ENCODE data around the gene EXOC3. TPM values are rescaled to one million over a fixed set of nuclear protein-coding genes. Genes with fewer than 3 reads are reported as not detected.
"Not testable (repeated sequence)": the region's sequence is repeated elsewhere in the genome, so short reads cannot be mapped to it uniquely, and the experiment has no call there.

EXOC3 gene
- total RNA-seq, 1 experiment from 2014 or later: 16.7 TPM

GRCh38 chr5:465591-466403 is 22.8 kb downstream of the EXOC3 start:
- DNase-seq (ENCODE audit: low spot score): no peak
- in situ Hi-C loops (cut with HindIII; ENCODE audit: low sequenced_read_pairs): no loop called here

DNA sequence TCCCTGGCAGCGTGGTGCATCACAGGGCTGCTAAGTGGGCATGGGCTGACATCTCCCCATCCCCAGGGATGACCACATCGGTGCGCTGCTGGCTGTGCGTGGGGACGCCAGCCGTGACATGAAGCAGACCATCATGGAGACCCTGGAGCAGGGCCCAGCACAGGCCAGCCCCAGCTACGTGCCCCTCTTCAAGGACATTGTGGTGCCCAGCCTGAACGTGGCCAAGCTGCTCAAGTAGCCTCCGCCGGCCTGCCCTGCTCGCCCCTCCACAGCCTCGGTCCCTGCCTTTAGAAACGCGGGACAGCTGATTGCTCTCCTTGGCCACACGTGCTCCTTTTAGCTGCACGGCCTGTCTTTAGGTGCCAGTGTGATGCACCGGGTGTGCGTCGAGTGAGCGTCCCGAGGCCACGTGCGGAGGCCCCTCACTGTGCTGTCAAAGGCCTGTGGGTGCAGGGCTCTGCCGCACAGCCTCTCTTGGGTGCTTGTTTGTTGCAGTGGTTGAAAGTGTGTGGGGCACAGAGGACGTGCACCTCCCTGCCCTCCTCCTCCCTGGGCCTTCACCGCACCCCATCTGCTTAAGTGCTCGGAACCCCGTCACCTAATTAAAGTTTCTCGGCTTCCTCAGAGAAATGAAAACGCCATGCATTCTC is 23.8 kb downstream of the EXOC3 start:
- in situ Hi-C loops (cut with HindIII; ENCODE audit: low sequenced_read_pairs): no loop called here
- DNase-seq (ENCODE audit: low spot score): no peak

GRCh38 chr5:468401-468800 is 25.4 kb downstream of the EXOC3 start:
- DNase-seq (ENCODE audit: low spot score): no peak

GRCh38 chr5:469752-470483 is 26.9 kb downstream of the EXOC3 start:
- DNase-seq (ENCODE audit: low spot score): no peak
- in situ Hi-C loops (cut with HindIII; ENCODE audit: low sequenced_read_pairs): no loop called here

More at GRCh38 chr5:468401-468800, 25.4 kb downstream of the EXOC3 start:
- in situ Hi-C loops (cut with HindIII; ENCODE audit: low sequenced_read_pairs): no loop called here

GRCh38 chr5:470961-471749 is 28.2 kb downstream of the EXOC3 start:
- DNase-seq (ENCODE audit: low spot score): no peak
- in situ Hi-C loops (cut with HindIII; ENCODE audit: low sequenced_read_pairs): no loop called here

- DNase-seq (ENCODE audit: low spot score): peak; percentile 4
- in situ Hi-C loops (cut with HindIII; ENCODE audit: low sequenced_read_pairs): no loop called here
These were observed 28.7 kb downstream of the EXOC3 start for GRCh38 chr5:471750-472058.

DNA sequence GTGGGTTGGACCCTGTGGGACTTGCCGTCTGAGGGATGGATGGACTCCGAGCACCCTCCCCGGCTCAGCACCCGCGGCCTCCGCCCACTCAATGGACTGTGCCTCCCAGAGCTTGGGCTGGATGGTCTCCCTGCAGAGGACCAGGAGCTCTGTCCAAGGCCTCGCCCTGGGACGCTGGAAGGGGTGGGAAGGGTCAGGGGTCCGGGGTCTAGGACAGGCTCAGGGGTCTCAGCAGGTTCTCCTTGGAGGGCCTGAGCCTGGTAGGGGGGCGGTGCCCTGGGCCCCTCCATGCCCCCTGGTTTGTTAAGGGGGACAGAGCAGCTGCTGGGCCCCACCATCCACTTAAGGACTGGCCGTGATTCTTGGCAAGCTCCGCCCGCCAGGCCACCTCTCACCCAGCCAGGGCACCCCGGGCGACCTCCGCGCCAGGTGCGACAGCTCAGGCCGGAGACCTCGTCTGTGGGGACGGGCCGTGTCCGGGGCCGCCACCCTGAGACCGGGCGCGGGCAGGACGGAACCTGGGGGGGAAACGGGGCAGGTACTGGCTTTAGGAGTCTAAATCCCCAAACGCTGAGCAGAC is 29.2 kb downstream of the EXOC3 start:
- DNase-seq (ENCODE audit: low spot score): peak; percentile 6

DNA sequence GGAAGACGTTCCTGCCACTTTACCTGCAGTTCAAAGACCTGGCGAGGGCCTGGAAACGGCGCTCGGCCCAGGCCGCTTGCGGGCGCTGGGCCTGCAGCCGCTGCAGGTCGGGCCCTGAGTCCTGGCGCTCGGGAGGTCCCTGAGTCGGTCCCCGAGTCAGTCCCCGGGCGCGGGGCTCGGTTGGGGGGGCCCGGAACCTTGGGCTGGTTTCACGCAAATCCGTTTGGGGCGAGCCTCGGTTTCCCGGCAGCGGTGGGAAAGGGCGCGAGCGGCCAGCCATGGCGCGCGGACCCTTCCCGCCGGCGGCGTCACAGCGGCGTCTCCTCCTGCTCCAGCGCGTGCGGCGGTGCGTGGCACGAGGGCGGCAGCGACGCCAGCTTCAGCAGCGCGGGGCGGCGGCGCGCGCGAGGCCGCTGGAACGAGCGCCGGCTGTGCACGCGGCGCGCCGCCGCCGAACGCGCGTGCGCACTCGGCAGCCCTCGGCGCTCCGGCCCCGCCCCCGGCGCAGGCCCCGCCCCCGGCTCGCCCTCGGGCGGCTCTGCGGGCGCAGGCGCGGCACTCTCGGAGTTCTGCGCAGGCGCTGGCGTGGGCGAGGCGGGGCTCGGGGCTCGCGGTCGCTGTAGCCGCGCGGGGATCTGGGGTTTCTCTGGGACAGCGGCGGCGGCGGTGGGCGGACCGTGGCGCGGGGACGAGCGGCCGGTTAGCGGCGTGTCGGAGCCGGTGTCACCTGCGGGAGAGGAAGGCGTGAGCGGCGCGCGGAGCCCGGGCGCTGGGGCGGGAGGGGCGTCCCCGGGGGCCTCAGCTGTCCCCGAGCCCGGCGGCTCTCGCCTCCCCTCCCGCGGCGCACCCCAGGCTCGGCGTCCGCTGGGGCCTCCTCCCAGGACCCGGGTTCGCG is 29.9 kb downstream of the EXOC3 start:
- in situ Hi-C loops (cut with HindIII; ENCODE audit: low sequenced_read_pairs): no loop called here
- DNase-seq (ENCODE audit: low spot score): peak; percentile 75

More for the DNA sequence above, 29.2 kb downstream of the EXOC3 start:
- in situ Hi-C loops (cut with HindIII; ENCODE audit: low sequenced_read_pairs): no loop called here

DNA sequence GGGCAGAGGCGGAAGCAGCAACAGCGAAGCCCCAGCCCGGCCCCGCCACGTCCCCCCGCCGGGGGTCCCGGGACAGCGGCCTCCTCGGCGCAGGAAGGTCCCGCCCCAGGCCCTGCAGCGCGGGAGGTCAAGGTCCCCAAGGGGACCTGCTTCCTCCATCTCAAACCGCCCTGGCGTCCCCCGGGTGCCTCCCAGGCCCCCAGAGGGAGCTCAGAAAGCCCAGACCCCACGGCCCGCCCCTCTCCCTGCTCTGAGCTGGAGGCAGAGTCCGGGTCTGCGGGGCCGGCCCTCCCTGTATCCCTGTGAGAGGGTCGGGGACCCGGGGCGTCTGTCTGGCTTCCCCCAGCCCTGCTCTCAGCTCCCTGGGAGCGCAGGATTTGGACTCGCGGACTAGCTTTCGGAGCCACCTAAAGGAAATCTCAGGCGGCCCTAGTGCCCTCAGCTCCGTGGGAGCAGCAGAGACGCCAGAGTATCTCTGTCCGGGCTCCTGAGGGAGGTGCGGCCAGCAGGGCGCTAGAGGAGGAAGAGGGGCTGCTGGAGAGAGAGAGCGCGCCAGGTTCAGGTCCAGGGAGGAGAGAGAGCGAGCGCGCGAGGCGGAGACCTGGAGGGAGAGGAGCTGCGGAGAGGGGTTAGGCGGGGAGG is 30.7 kb downstream of the EXOC3 start:
- in situ Hi-C loops (cut with HindIII; ENCODE audit: low sequenced_read_pairs): no loop called here
- DNase-seq (ENCODE audit: low spot score): peak; percentile 54

DNA sequence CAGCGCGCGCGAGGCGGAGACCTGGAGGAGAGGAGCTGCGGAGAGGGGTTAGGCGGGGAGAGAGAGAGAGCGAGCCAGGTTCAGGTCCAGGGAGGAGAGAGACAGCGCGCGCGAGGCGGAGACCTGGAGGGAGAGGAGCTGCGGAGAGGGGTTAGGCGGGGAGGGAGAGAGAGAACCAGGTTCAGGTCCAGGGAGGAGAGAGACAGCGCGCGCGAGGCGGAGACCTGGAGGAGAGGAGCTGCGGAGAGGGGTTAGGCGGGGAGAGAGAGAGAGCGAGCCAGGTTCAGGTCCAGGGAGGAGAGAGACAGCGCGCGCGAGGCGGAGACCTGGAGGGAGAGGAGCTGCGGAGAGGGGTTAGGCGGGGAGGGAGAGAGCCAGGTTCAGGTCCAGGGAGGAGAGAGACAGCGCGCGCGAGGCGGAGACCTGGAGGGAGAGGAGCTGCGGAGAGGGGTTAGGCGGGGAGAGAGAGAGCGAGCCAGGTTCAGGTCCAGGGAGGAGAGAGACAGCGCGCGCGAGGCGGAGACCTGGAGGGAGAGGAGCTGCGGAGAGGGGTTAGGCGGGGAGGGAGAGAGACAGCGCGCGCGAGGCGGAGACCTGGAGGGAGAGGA is 31.4 kb downstream of the EXOC3 start:
- in situ Hi-C loops (cut with HindIII; ENCODE audit: low sequenced_read_pairs): not testable (repeated sequence)
- peak; percentile 10 for DNase-seq (ENCODE audit: low spot score)

DNA sequence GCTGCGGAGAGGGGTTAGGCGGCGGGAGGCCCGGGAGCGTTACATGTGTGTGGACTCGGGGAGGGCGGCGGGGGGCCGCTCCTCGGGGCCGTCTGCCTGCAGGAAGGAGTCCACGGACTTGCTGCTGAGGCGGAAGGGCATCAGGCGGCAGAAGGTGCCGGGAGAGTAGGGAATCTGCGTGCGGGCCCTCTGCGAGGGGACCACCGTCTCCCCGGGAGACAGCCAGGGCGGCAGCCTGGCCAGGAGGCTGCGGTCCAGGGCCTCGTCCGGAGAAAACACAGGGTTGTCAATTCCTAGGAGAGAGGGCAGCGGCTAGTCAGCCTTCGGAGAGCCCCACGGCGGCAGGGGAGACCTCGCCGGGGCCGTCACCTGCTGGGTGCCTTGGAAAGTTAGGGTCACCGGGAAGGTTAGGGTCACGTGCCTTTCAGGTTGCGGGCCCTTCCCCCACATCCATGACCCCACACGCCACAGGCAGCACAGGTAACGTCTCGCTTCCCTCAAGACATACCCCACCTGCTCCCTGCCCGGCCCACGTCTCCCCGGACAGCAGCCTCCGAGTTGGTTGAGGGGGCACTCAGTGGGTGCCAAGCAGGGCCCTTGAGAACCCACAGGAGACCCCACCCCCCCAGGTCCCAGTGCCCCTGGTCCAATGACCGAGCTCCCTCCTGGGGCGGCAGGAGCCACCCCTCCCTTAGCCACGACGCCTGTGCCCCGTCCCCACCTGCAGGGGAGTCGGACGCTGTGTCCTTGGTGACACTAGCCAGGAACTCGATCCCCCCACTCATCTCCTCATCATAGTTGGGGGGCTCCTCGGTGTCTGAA is 32.1 kb downstream of the EXOC3 start:
- in situ Hi-C loops (cut with HindIII; ENCODE audit: low sequenced_read_pairs): no loop called here
- peak; percentile 16 for DNase-seq (ENCODE audit: low spot score)

DNA sequence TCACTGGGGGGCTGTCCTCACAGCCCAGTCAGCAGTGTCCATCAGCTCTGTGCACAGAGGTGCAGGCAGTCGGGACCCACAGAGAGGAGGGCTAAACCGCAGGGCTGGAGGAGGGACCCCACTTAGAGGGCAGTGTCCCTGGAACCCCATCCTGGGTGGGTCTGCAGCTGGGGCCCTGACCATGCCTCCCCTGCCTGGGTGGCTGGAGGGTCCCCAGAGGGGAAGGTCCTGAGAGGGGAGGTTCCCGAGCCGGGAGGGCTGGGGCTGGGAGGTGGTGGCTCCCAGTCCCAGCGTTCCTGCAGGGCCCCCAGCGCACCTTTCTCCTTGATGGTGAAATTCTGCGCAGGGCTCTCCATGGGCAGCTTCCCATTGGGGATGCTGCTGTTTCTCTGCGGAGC is 32.7 kb downstream of the EXOC3 start:
- in situ Hi-C loops (cut with HindIII; ENCODE audit: low sequenced_read_pairs): no loop called here
- no peak for DNase-seq (ENCODE audit: low spot score)

GRCh38 chr5:476102-476813 is 33.3 kb downstream of the EXOC3 start:
- DNase-seq (ENCODE audit: low spot score): no peak
- in situ Hi-C loops (cut with HindIII; ENCODE audit: low sequenced_read_pairs): no loop called here

- in situ Hi-C loops (cut with HindIII; ENCODE audit: low sequenced_read_pairs): no loop called here
These were observed 33.8 kb downstream of the EXOC3 start for GRCh38 chr5:476814-477175.

GRCh38 chr5:477247-477646 is 34.3 kb downstream of the EXOC3 start:
- in situ Hi-C loops (cut with HindIII; ENCODE audit: low sequenced_read_pairs): no loop called here
- DNase-seq (ENCODE audit: low spot score): no peak

More at GRCh38 chr5:476814-477175, 33.8 kb downstream of the EXOC3 start:
- no peak for DNase-seq (ENCODE audit: low spot score)

- DNase-seq (ENCODE audit: low spot score): no peak
- in situ Hi-C loops (cut with HindIII; ENCODE audit: low sequenced_read_pairs): no loop called here
These were observed 34.9 kb downstream of the EXOC3 start for GRCh38 chr5:477871-478270.
